ENCODE measurements around the gene SGTB.

DNA sequence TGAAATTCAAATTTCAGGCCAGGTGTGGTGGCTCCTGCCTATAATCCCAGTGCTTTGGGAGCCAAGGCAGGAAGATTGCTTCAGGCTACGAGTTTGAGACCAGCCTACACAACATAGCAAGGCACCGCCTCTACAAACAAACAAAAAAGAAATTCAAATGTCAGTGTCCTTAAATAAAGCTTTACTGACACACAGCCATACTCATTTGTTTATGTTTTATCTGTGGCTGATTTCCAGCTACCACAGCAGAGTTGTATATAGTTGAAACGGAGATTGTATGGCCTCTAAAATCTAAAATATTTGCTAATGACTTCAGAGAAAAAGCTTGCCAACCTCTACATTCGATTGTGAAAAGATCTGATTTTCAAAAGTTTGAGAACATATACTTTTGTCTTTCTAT lies 81.7 kb downstream of the SGTB start:
- TF ChIP-seq, protein P1, sequence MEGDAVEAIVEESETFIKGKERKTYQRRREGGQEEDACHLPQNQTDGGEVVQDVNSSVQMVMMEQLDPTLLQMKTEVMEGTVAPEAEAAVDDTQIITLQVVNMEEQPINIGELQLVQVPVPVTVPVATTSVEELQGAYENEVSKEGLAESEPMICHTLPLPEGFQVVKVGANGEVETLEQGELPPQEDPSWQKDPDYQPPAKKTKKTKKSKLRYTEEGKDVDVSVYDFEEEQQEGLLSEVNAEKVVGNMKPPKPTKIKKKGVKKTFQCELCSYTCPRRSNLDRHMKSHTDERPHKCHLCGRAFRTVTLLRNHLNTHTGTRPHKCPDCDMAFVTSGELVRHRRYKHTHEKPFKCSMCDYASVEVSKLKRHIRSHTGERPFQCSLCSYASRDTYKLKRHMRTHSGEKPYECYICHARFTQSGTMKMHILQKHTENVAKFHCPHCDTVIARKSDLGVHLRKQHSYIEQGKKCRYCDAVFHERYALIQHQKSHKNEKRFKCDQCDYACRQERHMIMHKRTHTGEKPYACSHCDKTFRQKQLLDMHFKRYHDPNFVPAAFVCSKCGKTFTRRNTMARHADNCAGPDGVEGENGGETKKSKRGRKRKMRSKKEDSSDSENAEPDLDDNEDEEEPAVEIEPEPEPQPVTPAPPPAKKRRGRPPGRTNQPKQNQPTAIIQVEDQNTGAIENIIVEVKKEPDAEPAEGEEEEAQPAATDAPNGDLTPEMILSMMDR (IDR thresholded peaks at IDR 0.05; ENCODE audit: poor library complexity, severe bottlenecking): no peak
- no peak for TF ChIP-seq EZH2 (IDR thresholded peaks at IDR 0.05; ENCODE audit: borderline replicate concordance, insufficient read depth, low read length, poor library complexity, severe bottlenecking)
- no peak for TF ChIP-seq TAF1 (IDR thresholded peaks at IDR 0.05; ENCODE audit: low read depth)
- TF ChIP-seq, protein P2, sequence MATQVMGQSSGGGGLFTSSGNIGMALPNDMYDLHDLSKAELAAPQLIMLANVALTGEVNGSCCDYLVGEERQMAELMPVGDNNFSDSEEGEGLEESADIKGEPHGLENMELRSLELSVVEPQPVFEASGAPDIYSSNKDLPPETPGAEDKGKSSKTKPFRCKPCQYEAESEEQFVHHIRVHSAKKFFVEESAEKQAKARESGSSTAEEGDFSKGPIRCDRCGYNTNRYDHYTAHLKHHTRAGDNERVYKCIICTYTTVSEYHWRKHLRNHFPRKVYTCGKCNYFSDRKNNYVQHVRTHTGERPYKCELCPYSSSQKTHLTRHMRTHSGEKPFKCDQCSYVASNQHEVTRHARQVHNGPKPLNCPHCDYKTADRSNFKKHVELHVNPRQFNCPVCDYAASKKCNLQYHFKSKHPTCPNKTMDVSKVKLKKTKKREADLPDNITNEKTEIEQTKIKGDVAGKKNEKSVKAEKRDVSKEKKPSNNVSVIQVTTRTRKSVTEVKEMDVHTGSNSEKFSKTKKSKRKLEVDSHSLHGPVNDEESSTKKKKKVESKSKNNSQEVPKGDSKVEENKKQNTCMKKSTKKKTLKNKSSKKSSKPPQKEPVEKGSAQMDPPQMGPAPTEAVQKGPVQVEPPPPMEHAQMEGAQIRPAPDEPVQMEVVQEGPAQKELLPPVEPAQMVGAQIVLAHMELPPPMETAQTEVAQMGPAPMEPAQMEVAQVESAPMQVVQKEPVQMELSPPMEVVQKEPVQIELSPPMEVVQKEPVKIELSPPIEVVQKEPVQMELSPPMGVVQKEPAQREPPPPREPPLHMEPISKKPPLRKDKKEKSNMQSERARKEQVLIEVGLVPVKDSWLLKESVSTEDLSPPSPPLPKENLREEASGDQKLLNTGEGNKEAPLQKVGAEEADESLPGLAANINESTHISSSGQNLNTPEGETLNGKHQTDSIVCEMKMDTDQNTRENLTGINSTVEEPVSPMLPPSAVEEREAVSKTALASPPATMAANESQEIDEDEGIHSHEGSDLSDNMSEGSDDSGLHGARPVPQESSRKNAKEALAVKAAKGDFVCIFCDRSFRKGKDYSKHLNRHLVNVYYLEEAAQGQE (IDR thresholded peaks at IDR 0.05; ENCODE audit: borderline replicate concordance): no peak
- no peak for TF ChIP-seq EP300 (conservative IDR thresholded peaks at IDR 0.05; ENCODE audit: poor library complexity, severe bottlenecking)
- TF ChIP-seq RAD21 (conservative IDR thresholded peaks at IDR 0.05): no peak
